IPS-NIHi11 (cell line): ENCODE measurements around the gene MCRIP2.

Source experiments
- DNase-seq: peaks from one replicate; pipeline ENCODE4 v3.0.0; 2012; ENCODE audit warnings: mixed read lengths, low spot score

The MCRIP2 gene

GRCh38 chr16:616733-617586 is 24.7 kb upstream of the MCRIP2 start:
- DNase-seq: no peak

DNA sequence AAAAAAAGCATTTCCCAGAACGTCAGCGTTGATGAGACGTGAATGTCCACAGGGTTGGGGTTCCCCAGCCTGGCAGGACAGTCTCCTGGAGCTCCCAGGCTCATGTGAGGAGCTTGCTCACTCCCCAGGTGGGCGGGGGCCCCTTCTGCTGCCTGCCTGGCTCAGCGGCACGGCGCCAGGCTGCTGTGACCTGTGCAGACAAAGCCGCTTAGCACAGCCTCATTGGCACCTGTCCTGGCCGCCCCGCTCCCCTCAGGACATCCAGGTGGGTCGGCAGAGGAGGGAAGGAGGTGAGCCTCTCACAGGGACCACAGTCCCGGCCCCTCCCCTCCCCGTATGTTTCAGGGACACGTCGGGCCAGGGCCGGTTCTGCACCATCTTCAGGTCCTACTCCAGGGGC is 23.8 kb upstream of the MCRIP2 start:
- no peak for DNase-seq

DNA sequence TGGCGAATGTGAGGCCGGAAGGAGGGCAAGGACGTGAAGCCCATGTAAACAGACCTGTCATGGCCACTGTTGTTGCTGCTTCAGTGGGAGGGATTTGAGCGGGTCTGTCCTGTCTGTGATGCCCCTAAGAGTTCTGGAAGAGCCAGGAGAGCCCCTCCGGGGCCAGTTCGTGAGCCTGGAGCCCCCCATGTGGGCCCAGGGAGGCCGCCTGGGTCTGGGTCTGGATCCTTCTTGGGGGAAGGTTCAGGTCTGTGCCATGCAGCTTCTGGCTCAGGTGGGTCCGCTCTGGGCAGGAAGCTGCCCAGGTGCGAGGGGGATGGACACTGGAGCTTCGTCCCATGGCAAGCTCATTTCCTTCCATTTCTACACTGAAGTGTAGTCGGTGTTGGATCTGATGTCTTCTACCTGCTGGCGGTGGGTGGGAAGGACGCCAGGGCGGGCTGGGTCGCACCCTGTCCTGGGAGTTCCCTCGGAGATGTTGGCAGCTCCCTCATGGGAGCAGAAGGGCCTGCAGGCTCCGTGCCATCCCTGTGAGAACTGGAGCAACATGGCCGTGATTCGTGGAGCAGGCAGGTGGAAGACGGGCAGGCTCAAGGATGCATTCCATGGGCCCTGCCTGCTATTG is 22.0 kb upstream of the MCRIP2 start:
- no peak for DNase-seq

DNA sequence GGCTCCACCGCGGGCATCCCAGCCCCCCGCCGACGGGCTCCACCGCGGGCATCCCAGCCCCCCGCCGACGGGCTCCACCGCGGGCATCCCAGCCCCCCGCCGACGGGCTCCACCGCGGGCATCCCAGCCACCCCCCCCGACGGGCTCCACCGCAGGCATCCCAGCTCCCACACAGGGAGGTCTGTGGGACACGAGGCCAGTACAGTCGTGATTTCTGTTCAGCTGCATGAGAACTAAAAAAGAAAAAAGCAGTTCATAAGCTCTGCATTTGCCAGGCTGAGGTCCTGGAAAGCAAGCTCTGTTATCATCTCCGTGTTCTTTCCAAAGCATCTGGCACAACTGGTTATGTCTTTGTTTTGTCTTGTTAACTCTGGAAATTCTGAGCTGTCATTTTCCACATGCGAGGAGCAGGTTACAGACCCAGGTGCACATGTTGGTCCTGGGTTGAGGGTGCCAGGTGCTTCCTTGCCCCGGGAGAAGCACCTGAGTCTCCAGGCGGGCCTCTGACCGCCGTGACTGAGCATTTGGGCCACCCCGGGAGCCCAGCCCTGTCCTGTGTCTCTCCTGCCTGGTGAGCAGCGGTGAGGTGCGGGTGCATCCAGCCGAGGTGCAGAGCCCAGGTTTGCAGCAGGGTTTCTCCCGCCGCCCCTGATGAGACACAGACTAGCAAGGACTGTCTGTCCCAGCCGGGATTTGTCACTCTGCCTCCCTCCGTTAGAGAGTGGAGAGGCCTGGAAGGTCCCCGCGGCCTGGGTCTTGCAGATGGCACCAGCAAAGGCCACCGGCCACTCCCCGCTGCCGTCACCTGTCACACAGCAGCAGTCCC is 20.7 kb upstream of the MCRIP2 start:
- DNase-seq: no peak

DNA sequence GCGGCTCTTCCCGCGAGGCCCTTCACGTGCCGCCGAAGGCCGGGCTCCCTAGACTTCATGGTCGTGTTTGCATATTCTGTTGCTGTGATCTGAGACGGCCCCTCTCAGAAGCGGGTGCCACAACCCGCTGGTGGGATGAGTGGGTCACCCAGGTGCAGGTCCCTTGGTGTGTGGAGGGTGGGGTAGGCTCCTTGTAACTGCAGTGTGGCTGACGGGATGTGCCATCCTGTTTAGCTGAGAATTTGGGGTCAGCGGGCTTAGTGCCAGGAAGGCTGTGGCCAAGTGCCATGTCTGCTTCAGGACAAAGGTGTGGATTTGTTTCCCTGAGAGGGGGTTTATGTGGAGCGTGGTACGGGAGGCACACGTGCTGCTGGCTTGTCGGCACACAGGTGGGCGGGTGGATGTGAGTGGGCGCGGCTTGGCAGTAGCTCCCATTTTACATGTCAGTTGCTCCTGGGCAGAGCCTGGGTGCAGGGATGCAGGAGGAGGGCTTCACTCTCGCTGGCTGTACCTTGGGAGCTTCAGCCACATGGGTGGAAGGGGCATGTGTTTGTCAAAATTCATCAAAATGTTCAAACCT is 20.0 kb upstream of the MCRIP2 start:
- DNase-seq: no peak

DNA sequence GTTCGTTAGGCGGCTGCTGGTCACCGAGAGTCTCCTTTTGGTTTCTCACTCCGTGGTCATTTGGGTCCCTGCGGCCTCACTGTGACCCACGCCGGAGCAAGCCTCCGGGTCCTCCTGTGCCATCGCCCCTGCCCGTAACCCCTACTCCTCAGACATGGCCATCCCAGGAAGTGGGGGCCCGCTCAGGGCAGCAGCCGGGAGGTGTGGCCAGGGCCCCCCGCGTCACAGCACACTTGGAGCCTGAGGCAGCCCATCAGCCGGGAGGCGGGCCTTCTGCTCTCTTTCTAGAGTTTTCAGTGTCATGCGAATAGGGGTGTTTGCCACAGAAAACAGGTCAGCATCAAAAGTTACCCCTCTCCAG is 18.7 kb upstream of the MCRIP2 start:
- no peak for DNase-seq

GRCh38 chr16:624526-625070 is 17.0 kb upstream of the MCRIP2 start:
- no peak for DNase-seq

DNA sequence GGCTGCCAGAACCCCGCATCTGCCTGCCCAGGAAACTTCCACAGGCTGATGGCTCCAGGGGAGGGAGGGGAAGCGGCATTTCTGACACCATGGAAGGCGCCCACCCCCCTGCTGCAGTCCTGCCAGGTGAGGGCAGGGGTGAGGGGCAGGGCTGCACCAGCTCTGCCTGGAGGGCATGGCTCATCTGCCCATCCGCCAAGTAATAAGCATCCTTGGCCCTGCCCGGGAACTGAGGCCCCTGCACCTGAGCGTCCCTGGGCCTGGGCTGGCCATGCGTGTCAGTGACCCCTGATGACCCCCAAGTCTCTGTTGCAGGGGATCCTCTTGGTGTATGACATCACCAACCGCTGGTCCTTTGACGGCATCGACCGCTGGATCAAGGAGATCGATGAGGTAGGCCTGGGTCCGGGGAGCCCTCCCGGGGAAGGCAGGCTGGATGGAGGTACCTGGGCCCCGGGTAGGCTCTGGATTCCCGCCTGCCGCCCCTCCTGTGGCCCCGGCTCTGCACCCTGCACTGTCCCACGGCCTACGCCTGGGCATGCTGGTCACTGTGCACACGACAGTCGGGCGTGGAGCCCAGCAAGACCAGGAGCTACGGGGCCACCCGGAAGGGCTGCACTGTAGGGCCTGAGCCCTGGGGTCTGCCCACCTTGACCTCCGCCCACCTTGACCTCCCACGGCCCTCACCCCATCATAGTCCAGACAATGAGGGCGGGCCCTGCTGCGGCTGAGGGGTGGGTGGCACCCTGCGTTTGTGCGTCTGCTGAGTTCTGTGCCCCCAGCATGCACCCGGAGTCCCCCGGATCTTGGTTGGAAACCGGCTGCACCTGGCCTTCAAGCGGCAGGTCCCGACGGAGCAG is 16.3 kb upstream of the MCRIP2 start:
- DNase-seq: no peak

- no peak for DNase-seq
These were observed 15.5 kb upstream of the MCRIP2 start for GRCh38 chr16:625977-626765.

- no peak for DNase-seq
These were observed 14.7 kb upstream of the MCRIP2 start for GRCh38 chr16:626787-627453.

- DNase-seq: no peak
These were observed 14.0 kb upstream of the MCRIP2 start for GRCh38 chr16:627454-628239.

DNA sequence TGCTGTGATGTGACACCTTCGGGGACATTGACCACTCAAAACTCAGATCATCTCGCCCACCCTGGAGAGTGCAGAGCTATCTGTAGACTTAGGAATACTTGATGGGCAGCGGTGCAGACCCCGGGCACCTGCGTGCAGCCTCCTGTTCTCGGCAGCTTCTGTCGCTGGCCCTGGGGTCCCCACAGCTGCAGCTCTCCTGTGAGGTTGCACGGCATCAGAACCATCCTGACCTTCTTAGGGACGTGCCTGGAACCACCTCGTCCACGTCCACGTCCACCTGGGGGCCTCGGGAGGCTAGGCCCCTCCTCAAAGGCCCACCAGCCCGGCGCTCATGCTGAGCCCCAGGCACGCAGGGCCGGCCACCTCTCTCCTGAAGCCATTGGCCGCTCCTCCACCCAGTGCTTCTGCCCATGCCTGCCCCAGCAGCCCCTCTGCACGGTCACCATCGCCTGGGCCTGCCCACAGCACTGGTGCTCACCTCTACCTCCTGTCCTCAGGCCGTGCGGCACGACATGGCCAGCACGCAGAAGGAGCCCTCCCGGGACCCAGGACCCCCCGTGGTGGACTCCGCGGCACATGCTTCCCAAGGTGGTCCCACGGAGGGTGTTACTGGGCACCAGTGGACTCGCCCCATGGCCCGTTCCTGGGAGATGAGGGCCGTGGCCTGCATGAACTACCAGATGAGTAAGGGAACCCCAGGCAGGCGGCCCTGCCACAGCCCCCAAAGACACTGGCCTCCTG is 13.1 kb upstream of the MCRIP2 start:
- DNase-seq: no peak

- peak; percentile 67 for DNase-seq
These were observed 12.3 kb upstream of the MCRIP2 start for GRCh38 chr16:629185-629832.

DNA sequence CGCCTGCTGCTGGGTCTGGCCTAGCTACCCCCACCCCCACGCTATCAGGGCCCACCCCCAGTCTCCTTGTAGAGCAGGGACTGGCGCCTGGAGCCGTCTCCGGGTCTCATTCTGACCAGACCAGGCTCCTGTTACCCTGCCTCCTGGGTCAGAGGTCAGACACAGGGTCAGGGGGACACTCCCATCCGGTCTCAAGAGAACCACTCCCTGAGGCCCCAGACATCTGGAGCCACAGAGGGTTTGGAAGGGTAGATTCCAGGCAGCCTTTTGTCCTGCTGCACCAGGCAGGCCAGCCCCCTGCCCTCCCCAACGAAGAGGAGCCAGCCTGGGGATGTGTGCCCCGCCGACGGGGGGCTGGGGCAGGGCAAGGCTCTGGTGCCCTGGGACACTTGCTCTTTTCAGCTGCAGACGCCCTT is 11.8 kb upstream of the MCRIP2 start:
- DNase-seq: no peak

DNA sequence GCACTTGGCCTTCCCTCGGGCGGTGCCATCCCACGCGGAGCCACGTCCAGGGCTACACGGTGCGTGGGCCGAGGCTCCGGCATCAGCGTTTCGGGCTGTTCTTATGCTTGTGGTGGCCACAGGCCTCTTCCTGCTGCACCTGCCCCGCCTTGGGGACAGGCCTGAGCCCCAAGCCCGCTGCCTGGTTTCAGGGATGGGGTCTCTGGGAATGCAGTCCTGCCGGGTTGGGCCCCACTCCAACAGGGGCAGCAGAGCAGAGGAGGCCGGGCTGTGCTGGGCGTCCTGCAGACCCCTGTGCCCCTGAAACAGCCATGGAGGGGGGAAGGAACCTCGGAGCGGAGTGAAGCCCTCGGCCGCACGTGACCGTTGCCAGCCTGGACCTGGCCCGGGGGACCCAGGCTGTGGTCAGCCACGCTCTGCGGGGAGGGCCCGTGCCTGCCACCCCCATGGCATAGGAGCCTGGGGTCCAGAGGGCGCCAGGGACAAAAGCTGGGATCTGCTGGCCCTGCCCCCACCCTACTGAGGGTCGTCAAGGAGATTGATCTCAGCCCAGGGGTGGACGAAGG is 11.3 kb upstream of the MCRIP2 start:
- peak; percentile 25 for DNase-seq

DNA sequence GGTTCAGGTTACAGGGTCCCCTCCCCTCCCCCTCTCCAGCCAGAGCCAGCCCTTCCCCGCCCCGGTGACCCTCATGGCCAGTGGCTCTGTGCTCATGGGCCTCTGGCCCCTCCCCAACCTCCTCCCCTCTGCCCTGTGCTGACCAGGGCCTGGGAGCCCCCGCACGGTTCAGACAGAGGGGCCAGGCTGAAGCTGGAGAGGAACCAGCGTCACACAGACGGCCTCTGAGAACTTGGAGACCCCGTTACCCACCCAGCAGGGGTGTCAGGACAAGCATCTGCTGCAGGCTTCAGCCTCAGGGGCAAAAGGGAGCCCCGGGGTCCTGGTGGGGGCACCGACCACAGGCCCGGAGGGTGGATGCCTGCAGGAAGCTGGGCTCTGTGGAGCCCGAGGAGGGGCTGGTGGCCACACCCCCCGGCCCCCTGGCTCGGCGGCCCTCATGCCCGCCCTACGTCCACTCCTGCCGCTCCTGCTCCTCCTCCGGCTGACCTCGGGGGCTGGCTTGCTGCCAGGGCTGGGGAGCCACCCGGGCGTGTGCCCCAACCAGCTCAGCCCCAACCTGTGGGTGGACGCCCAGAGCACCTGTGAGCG is 10.7 kb upstream of the MCRIP2 start, which contains the start of gene WFIKKN1:
Gene WFIKKN1 (plus strand): TSS at position 171 of the 591 bp plus-strand sequence. CDS start 269 bp downstream, at position 440.
- DNase-seq: peak; percentile 82

DNA sequence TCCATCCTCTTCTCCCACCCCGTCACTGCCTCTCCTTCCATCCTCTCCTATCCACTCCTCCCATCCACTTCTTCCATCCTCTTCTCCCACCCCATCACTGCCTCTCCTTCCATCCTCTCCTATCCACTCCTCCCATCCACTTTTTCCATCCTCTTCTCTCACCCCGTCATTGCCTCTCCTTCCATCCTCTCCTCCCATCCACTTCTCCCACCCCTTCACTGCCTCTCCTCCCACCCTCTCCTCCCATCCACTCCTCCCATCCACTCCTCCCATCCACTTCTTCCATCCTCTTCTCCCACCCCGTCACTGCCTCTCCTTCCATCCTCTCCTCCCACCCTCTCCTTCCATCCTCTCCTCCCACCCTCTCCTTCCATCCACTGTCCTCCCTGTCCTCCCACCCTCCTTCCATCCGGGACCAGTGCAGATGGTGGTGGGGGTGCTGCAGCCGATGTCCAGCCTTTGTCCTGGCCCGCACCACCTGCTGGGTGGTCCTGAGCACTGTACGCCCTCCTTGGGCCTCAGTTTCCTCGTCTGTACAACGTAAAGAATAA is 9.7 kb upstream of the MCRIP2 start:
- DNase-seq: no peak
